Glutamatergic neuron (in vitro differentiated cells): ENCODE data around the gene MGAT4C. TPM values are rescaled to one million over a fixed set of nuclear protein-coding genes. Genes with fewer than 3 reads are reported as not detected.

Experiments
- DNase-seq: peaks from one replicate; pipeline ENCODE4 v3.0.0; 2022
- H3K27ac Mint-ChIP-seq: one replicate; pipeline ENCODE4 v1.8.0; 2020; ENCODE audit warnings: mild to moderate bottlenecking, mixed read lengths, inconsistent platforms; ENCODE audit not compliant: unreplicated experiment
- H3K27me3 Mint-ChIP-seq: one replicate; pipeline ENCODE4 v1.8.0; 2020; ENCODE audit warnings: mild to moderate bottlenecking, moderate library complexity, mixed read lengths, inconsistent platforms; ENCODE audit not compliant: unreplicated experiment
- H3K36me3 Mint-ChIP-seq: one replicate; pipeline ENCODE4 v1.8.0; 2020; ENCODE audit warnings: mild to moderate bottlenecking, mixed read lengths, inconsistent platforms; ENCODE audit not compliant: unreplicated experiment
- H3K4me1 Mint-ChIP-seq: one replicate; pipeline ENCODE4 v1.8.0; 2020; ENCODE audit warnings: mild to moderate bottlenecking, low read depth, mixed read lengths, inconsistent platforms; ENCODE audit not compliant: unreplicated experiment
- H3K4me3 Mint-ChIP-seq: one replicate; pipeline ENCODE4 v1.8.0; 2020; ENCODE audit warnings: mild to moderate bottlenecking, mixed read lengths, inconsistent platforms; ENCODE audit not compliant: unreplicated experiment
- H3K9me3 Mint-ChIP-seq: one replicate; pipeline ENCODE4 v1.8.0; 2020; ENCODE audit warnings: mild to moderate bottlenecking, moderate library complexity, mixed read lengths, inconsistent platforms; ENCODE audit not compliant: unreplicated experiment
- CTCF ChIP-seq: fragments of 200-600 bp; sonication (generic); IDR thresholded peaks from one replicate; pipeline ENCODE4 v1.5.0; 2021; ENCODE audit not compliant: partially characterized antibody, unreplicated experiment
- total RNA-seq: library from RNA; stranded (reverse); fragmentation: NEBNext Ultra II Directional; extraction: Animal tissue kit (Norgen Biotek cat#: 25700); gene quantifications from one replicate; pipeline ENCODE4 v1.2.1, GENCODE V29; 2021; ENCODE audit not compliant: unreplicated experiment

MGAT4C gene
- total RNA-seq, 1 donor from 2014 or later, result 0.98 TPM

GRCh38 chr12:85920324-85920947, 335.8 kb downstream of the MGAT4C start:
- no peak overlapping the region for H3K27ac Mint-ChIP-seq
- no peaks in the 10 kb centered on the region for H3K27me3 Mint-ChIP-seq
- H3K36me3 Mint-ChIP-seq, result no peaks in the 10 kb centered on the region
- DNase-seq, result no peak
- no peaks in the 10 kb centered on the region for H3K9me3 Mint-ChIP-seq
- TF ChIP-seq CTCF, result peak; percentile 93
- H3K4me1 Mint-ChIP-seq, result no peaks in the 10 kb centered on the region
- no peak overlapping the region for H3K4me3 Mint-ChIP-seq
